Stimulated activated CD4-positive, alpha-beta T cell treated with anti-CD3 and anti-CD28 coated beads, Interleukin-4, amount 100 ng/mL, for 4 hours (primary cell): Measurements from ENCODE around the gene IRF2BP1.
A peak's percentile ranks its signal among the peaks of the same experiment; 100 is the strongest.

Experiments
- DNase-seq, 2 experiments: peaks; one replicate each; pipeline ENCODE4 v3.0.0-alpha.2; 2020

Gene IRF2BP1

GRCh38 chr19:45885556-45886426 is at the start of gene IRF2BP1:
TSS of gene IRF2BP1 (minus strand) at chr19:45886141. CDS start at chr19:45885774, 367 bp downstream.
- peak; percentile 81 to 85 for DNase-seq

GRCh38 chr19:45935267-45935666 is 49.3 kb upstream of the IRF2BP1 start:
- DNase-seq: no peak

- no peak for DNase-seq
Observed at GRCh38 chr19:45934551-45935230, 48.8 kb upstream of the IRF2BP1 start.

GRCh38 chr19:45933759-45934158 is 47.8 kb upstream of the IRF2BP1 start:
- DNase-seq: no peak

- no peak for DNase-seq
Observed at GRCh38 chr19:45931055-45931454, 45.1 kb upstream of the IRF2BP1 start.

- DNase-seq: no peak
Observed at GRCh38 chr19:45929247-45929646, 43.3 kb upstream of the IRF2BP1 start.

- peak; percentile 80 to 82 for DNase-seq
Observed at GRCh38 chr19:45927565-45928261, 41.8 kb upstream of the IRF2BP1 start.

- DNase-seq: no peak
Observed at GRCh38 chr19:45924891-45925447, 39.0 kb upstream of the IRF2BP1 start.

- no peak for DNase-seq
Observed at GRCh38 chr19:45922281-45922680, 36.3 kb upstream of the IRF2BP1 start.

GRCh38 chr19:45920458-45920857 is 34.5 kb upstream of the IRF2BP1 start:
- no peak for DNase-seq

GRCh38 chr19:45919678-45920077 is 33.7 kb upstream of the IRF2BP1 start:
- DNase-seq: no peak

GRCh38 chr19:45918721-45919120 is 32.8 kb upstream of the IRF2BP1 start:
- DNase-seq: no peak

- DNase-seq: no peak
Observed at GRCh38 chr19:45917421-45918091, 31.6 kb upstream of the IRF2BP1 start.

- no peak for DNase-seq
Observed at GRCh38 chr19:45913874-45914830, 28.2 kb upstream of the IRF2BP1 start, which contains the start of gene NANOS2. TSS of gene NANOS2 (minus strand) at chr19:45914778. CDS start at chr19:45914693, 85 bp downstream.

GRCh38 chr19:45911291-45911690 is 25.4 kb upstream of the IRF2BP1 start:
- DNase-seq: no peak

GRCh38 chr19:45908956-45909355 is 23.0 kb upstream of the IRF2BP1 start:
- no peak for DNase-seq

GRCh38 chr19:45906221-45906620 is 20.3 kb upstream of the IRF2BP1 start:
- no peak for DNase-seq

- DNase-seq: no peak
Observed at GRCh38 chr19:45905011-45905410, 19.1 kb upstream of the IRF2BP1 start.

- DNase-seq: peak; percentile 98 to 100
Observed at GRCh38 chr19:45902651-45903625, 17.0 kb upstream of the IRF2BP1 start.
